Testis (tissue), 3 donors: ENCODE results near the gene FAM181A. TPM values are rescaled to one million over a fixed set of nuclear protein-coding genes. Genes with fewer than 3 reads are reported as not detected.

Source experiments
- DNase-seq: peaks from one replicate; pipeline ENCODE4 v3.0.0-alpha.2; 2019
- H3K27ac ChIP-seq, 2 donors: fragments of 200-600 bp; sonication (generic); one replicate each; pipeline ENCODE4 v1.5.1; 2019
- H3K27me3 ChIP-seq: fragments of 200-600 bp; sonication (generic); one replicate; pipeline ENCODE4 v1.5.1; 2019
- H3K36me3 ChIP-seq: fragments of 200-600 bp; sonication (generic); one replicate; pipeline ENCODE4 v1.5.1; 2017; ENCODE audit warnings: low read depth; ENCODE audit errors: missing control alignments
- H3K4me1 ChIP-seq: fragments of 200-600 bp; sonication (generic); one replicate; pipeline ENCODE4 v1.5.1; 2019
- H3K4me3 ChIP-seq, 2 donors: fragments of 200-600 bp; sonication (generic); one replicate each; pipeline ENCODE4 v1.5.1; 2017 to 2019
- H3K9me3 ChIP-seq: fragments of 200-600 bp; sonication (generic); one replicate; pipeline ENCODE4 v1.5.1; 2017
- CTCF ChIP-seq, 3 experiments: fragments of 450-650 bp in 2 of 3; fragments of 200-600 bp in 1 of 3; sonication (generic) in 1 of 3; IDR thresholded peaks; one replicate each; pipeline ENCODE4 v1.5.1; 2016 to 2019; ENCODE audit warnings: antibody characterized with exemption in 3 of 3, mild to moderate bottlenecking in 2 of 3, moderate library complexity in 1 of 3
- POLR2A ChIP-seq: fragments of 450-650 bp; IDR thresholded peaks from one replicate; pipeline ENCODE4 v1.6.1; 2017; ENCODE audit warnings: antibody characterized with exemption, mild to moderate bottlenecking, moderate library complexity
- WGBS, 2 donors: methylation state at CpG; one replicate each; pipeline ENCODE4 v1.1.5; 2018; 5-methylcytosine and 5-hydroxymethylcytosine counted together
- intact Hi-C: fragments of 100-400 bp; cut with DNase I; formaldehyde crosslinking; loops from one replicate; pipeline ENCODE4 v1.15.1; 2023; ENCODE audit warnings: low total_unique reads
- polyA plus RNA-seq: library from polyadenylated mRNA; stranded (reverse); fragments of 350-450 nt; fragmentation: Illumina TruSeq; extraction: RNeasy Lipid Tissue Mini Kit (QIAGEN cat#74804); gene quantifications from one replicate; pipeline ENCODE4 v1.2.3, GENCODE V29; 2014; ENCODE audit warnings: low read depth, low replicate concordance; ENCODE audit not compliant: insufficient read depth
- total RNA-seq, 2 donors: library from RNA; depleted of rRNA; stranded (reverse); fragments of >200 nt; gene quantifications; one replicate each; pipeline ENCODE4 v1.2.3, GENCODE V29; 2016

Gene FAM181A
- total and polyA plus RNA-seq, 3 donors from 2014 or later = 12.7 to 48.5 (median 18.0) TPM

- H3K4me1 ChIP-seq = no peaks in the 10 kb centered on the region
Observed at GRCh38 chr14:93967637-93968250, 40.6 kb downstream of the FAM181A start.

DNA sequence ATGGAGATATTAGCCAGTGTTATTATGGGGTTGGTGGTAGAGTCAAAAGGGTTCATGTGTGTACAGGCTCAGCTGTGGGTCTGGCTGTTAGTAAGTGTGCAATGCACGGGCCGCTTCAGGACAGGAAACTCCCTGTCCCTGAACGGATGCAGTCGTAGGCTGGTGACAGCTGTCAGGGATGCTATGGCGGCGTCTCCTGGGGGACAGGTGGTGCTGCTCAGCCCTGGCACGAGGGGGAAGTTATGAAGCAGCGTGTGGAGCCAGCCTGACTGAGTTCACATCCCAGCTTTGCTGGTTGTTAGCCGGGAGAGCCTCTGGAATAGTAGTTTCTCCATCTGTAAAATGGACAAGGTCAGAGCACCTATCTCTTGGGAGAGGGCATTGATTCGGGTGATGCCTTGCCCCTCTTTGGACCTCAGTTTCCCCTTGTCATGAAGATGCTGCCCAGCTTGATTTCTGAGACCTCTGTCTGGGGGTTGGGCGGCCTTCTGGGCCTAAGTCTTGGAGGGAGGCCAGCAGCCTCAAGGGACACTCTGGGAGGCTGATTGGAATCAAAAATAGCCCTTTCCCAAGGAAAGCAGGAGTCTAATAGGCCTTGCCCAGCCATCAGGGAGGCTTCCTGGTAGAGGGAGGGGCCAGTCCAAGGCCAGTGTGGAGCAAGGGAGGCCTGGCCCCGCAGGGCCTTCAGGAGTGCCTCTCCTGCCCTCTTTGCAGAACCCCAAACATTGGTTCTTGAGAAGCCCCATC is 42.1 kb downstream of the FAM181A start:
- H3K27ac ChIP-seq = no peak overlapping the region
- intact Hi-C loops = no loop called here
- no peaks in the 10 kb centered on the region for H3K27me3 ChIP-seq

More at GRCh38 chr14:93967637-93968250, 40.6 kb downstream of the FAM181A start:
- TF ChIP-seq CTCF (IDR thresholded peaks at IDR 0.05) = no peak
- TF ChIP-seq POLR2A = no peak
- Histone ChIP-seq H3K27me3 (no peaks in the 10 kb centered on the region), H3K9me3 (no peaks in the 10 kb centered on the region), H3K36me3 (no peaks in the 10 kb centered on the region), H3K4me3 (no peak overlapping the region), H3K27ac (no peak overlapping the region)
- intact Hi-C loops = no loop called here
- WGBS, 2 donors = 79 to 85% methylated on average over 8 to 10 of the region's 10 CpGs
- no peak for DNase-seq

GRCh38 chr14:93970585-93970964 is 43.4 kb downstream of the FAM181A start:
- no peaks in the 10 kb centered on the region for H3K27me3 ChIP-seq
- TF ChIP-seq CTCF (IDR thresholded peaks at IDR 0.05) (peak in 1 of 3 experiments; percentile 10), POLR2A (no peak)
- DNase-seq = no peak
- 72 to 79% methylated on average over 9 of the region's 9 CpGs for WGBS, 2 donors
- no peaks in the 10 kb centered on the region for H3K9me3 ChIP-seq
- no peak overlapping the region for H3K4me3 ChIP-seq
- H3K27ac ChIP-seq = no peak overlapping the region
- H3K4me1 ChIP-seq = no peaks in the 10 kb centered on the region
- intact Hi-C loops = no loop called here
- no peaks in the 10 kb centered on the region for H3K36me3 ChIP-seq

More for the DNA sequence above, 42.1 kb downstream of the FAM181A start:
- Histone ChIP-seq H3K36me3 (no peaks in the 10 kb centered on the region), H3K4me1 (no peaks in the 10 kb centered on the region), H3K9me3 (no peaks in the 10 kb centered on the region), H3K4me3 (no peak overlapping the region)
- WGBS, 2 donors = 76 to 77% methylated on average over 12 of the region's 12 CpGs
- no peak for DNase-seq
- TF ChIP-seq CTCF (IDR thresholded peaks at IDR 0.05) (no peak), POLR2A (no peak)

DNA sequence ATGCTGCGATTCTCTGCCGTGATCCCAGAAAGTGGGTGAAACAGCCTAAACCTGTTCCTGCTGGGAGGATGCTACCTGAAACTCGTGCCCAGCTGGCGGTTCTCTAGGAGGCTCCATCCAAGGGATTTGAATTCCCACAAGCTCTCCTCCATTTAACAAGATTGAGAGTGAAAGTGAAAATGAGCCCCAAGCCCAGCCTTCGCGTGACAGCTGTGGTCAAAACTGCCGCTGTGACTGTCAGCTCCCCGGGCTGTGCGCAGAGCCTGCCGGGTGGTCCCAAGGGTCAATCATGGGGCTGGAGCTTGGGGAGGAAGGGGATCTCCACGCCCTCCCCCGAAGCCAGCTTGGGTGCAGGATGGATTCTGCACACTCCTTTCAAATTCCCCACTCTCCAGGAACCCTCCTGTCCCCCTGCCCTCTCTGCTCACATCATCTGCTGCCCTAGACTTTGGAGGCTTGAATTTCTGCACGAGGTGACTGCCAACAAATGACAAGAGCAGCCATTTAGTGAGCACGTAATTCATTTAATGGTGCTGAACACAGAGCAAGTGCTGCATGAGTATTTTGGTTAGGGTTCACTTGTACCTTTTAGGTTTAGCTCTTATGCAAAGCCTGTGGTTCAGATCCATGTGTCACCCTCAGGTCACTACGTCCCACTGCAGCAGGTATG is 44.0 kb downstream of the FAM181A start:
- Histone ChIP-seq H3K27me3 (no peaks in the 10 kb centered on the region), H3K9me3 (no peaks in the 10 kb centered on the region), H3K4me1 (no peaks in the 10 kb centered on the region), H3K4me3 (no peak overlapping the region), H3K36me3 (no peaks in the 10 kb centered on the region), H3K27ac (no peak overlapping the region)
- TF ChIP-seq POLR2A = no peak
- TF ChIP-seq CTCF (IDR thresholded peaks at IDR 0.05) = no peak
- intact Hi-C loops = no loop called here
- no peak for DNase-seq
- 76 to 83% methylated on average over 9 to 15 of the region's 15 CpGs for WGBS, 2 donors
